SK-N-SH (cell line): ENCODE results near the gene OVAAL. TPM values are rescaled to one million over a fixed set of nuclear protein-coding genes. Genes with fewer than 3 reads are reported as not detected.

Experiments
- CTCF ChIA-PET: fragments of 300-600, 350-600 bp; formaldehyde crosslinking; extraction: SDS; loops from one replicate; lab custom pipeline; 2021; lab: Yijun Ruan, JAX
- POLR2A ChIA-PET: fragments of 350-600 bp; sonication (Branson Sonifier 250); formaldehyde crosslinking; extraction: SDS; loops from one replicate; lab custom pipeline; 2020; ENCODE audit warnings: antibody characterized with exemption, inconsistent platforms; lab: Yijun Ruan, JAX
- DNase-seq: peaks from one replicate; pipeline ENCODE4 v3.0.0; 2012
- H2AFZ ChIP-seq: fragments of 200-600 bp; sonication (generic); 2 replicates; pipeline ENCODE4 v1.8.1; 2016; ENCODE audit warnings: antibody characterized with exemption, mild to moderate bottlenecking, low read depth
- H3F3A ChIP-seq: fragments of 200-600 bp; sonication (generic); replicated peaks from 2 replicates; pipeline ENCODE3; 2016; ENCODE audit warnings: antibody characterized with exemption, mild to moderate bottlenecking; ENCODE audit not compliant: insufficient read depth
- H3K27ac ChIP-seq, 2 experiments: fragments of 200-500 bp in 1 of 2; fragments of 200-600 bp in 1 of 2; sonication (Bioruptor generic) in 1 of 2; sonication (generic), shearing (Covaris generic) in 1 of 2; 2 replicates each; pipeline versions ENCODE4 v1.5.1 to v1.6.1; 2014 to 2016; ENCODE audit warnings: low read depth in 2 of 2, inconsistent platforms in 1 of 2, low read length in 1 of 2, mild to moderate bottlenecking in 1 of 2, mixed read lengths in 1 of 2
- H3K27me3 ChIP-seq: fragments of 200-600 bp; sonication (generic), shearing (Covaris generic); 2 replicates; pipeline ENCODE4 v1.6.1; 2016; ENCODE audit warnings: mixed run types; ENCODE audit not compliant: insufficient read depth
- H3K36me3 ChIP-seq, 2 experiments: fragments of 200-500 bp in 1 of 2; fragments of 200-600 bp in 1 of 2; sonication (Bioruptor generic) in 1 of 2; sonication (generic) in 1 of 2; replicated peaks in 1 of 2; 2 replicates each; pipeline versions ENCODE3 to v1.5.1; 2014 to 2016; ENCODE audit warnings: low read length in 1 of 2, mild to moderate bottlenecking in 1 of 2; ENCODE audit not compliant: insufficient read depth in 2 of 2, control insufficient read depth in 1 of 2
- H3K4me1 ChIP-seq, 2 experiments: fragments of 200-500 bp in 1 of 2; fragments of 200-600 bp in 1 of 2; sonication (Bioruptor generic) in 1 of 2; sonication (generic), shearing (Covaris generic) in 1 of 2; 2 replicates each; pipeline versions ENCODE4 v1.5.1 to v1.6.1; 2014 to 2016; ENCODE audit warnings: low read depth in 1 of 2, low read length in 1 of 2, mixed run types in 1 of 2; ENCODE audit not compliant: insufficient read depth in 2 of 2, control insufficient read depth in 1 of 2
- H3K4me2 ChIP-seq: fragments of 200-600 bp; sonication (generic), shearing (Covaris generic); 2 replicates; pipeline ENCODE4 v1.6.1; 2017; ENCODE audit warnings: mixed run types
- H3K4me3 ChIP-seq, 2 experiments: fragments of 200-500 bp in 1 of 2; fragments of 200-600 bp in 1 of 2; sonication (Bioruptor generic) in 1 of 2; sonication (generic), shearing (Covaris generic) in 1 of 2; 2 replicates each; pipeline versions ENCODE4 v1.5.1 to v1.8.1; 2014 to 2016; ENCODE audit warnings: low read depth in 2 of 2, inconsistent platforms in 1 of 2, low read length in 1 of 2, mild to moderate bottlenecking in 1 of 2, mixed read lengths in 1 of 2, moderate library complexity in 1 of 2
- H3K79me2 ChIP-seq: fragments of 200-600 bp; sonication (generic); 2 replicates; pipeline ENCODE4 v1.8.1; 2017; ENCODE audit warnings: mild to moderate bottlenecking; ENCODE audit not compliant: insufficient read depth
- H3K9ac ChIP-seq: fragments of 200-600 bp; sonication (generic); 2 replicates; pipeline ENCODE4 v1.6.1; 2017; ENCODE audit warnings: mixed run types
- H3K9me2 ChIP-seq: fragments of 200-600 bp; sonication (generic); 2 replicates; pipeline ENCODE4 v1.6.1; 2017; ENCODE audit warnings: mixed run types
- H3K9me3 ChIP-seq: fragments of 200-600 bp; sonication (generic); 2 replicates; pipeline ENCODE4 v1.6.1; 2017; ENCODE audit warnings: mixed run types, mild to moderate bottlenecking, moderate library complexity
- H4K20me1 ChIP-seq: fragments of 200-600 bp; sonication (generic); 2 replicates; pipeline ENCODE4 v1.6.1; 2017; ENCODE audit warnings: mild to moderate bottlenecking, mixed run types; ENCODE audit not compliant: insufficient read depth
- ELF1 ChIP-seq: IDR thresholded peaks from 2 replicates; pipeline ENCODE4 v1.4.0; 2012
- EZH2phosphoT487 ChIP-seq: fragments of 200-600 bp; sonication (generic); IDR thresholded peaks from 2 replicates; pipeline ENCODE4 v1.6.1; 2017; ENCODE audit warnings: low read depth, mixed run types, mild to moderate bottlenecking, antibody characterized with exemption, moderate library complexity, borderline replicate concordance
- FOXJ3 ChIP-seq: sonication (generic); formaldehyde crosslinking; IDR thresholded peaks from 2 replicates; pipeline ENCODE4 v1.5.1; 2020; ENCODE audit warnings: mild to moderate bottlenecking, missing genetic modification reagents
- FOXM1 ChIP-seq: IDR thresholded peaks from 2 replicates; pipeline ENCODE4 v1.4.0; 2012; ENCODE audit warnings: low read depth, mild to moderate bottlenecking
- MEF2A ChIP-seq: IDR thresholded peaks from 2 replicates; pipeline ENCODE4 v1.4.0; 2012; ENCODE audit warnings: low read depth, borderline replicate concordance
- POLR2AphosphoS5 ChIP-seq: IDR thresholded peaks from 2 replicates; pipeline ENCODE4 v1.6.1; 2012; ENCODE audit warnings: low read depth, low read length
- RAD21 ChIP-seq: IDR thresholded peaks from 2 replicates; pipeline ENCODE4 v1.6.1; 2012; ENCODE audit warnings: mild to moderate bottlenecking, low read length
- RXRA ChIP-seq: IDR thresholded peaks from 2 replicates; pipeline ENCODE4 v1.4.0; 2012; ENCODE audit warnings: low read depth, mild to moderate bottlenecking, borderline replicate concordance
- TAF1 ChIP-seq: IDR thresholded peaks from 2 replicates; pipeline ENCODE4 v1.6.1; 2012; ENCODE audit warnings: low read depth, mild to moderate bottlenecking, low read length, moderate library complexity, borderline replicate concordance
- TCF12 ChIP-seq: IDR thresholded peaks from 2 replicates; pipeline ENCODE4 v1.4.0; 2012
- TEAD4 ChIP-seq: IDR thresholded peaks from 2 replicates; pipeline ENCODE4 v1.4.0; 2012; ENCODE audit warnings: mild to moderate bottlenecking, borderline replicate concordance; ENCODE audit not compliant: insufficient read depth
- WGBS: methylation state at CpG from one replicate; pipeline ENCODE4 v1.1.6; 2017; ENCODE audit warnings: low lambda C conversion rate; 5-methylcytosine and 5-hydroxymethylcytosine counted together
- polyA plus RNA-seq, 3 experiments: library from polyadenylated mRNA; depleted of rRNA; stranded (reverse); fragments of >200 nt; gene quantifications; 2 replicates each; pipeline ENCODE4 v1.2.3, GENCODE V29; 2012
- TF ChIP-seq, protein P1 (sequence below): IDR thresholded peaks from 2 replicates; pipeline ENCODE4 v1.6.1; 2012; ENCODE audit warnings: mild to moderate bottlenecking, low read depth, low read length, moderate library complexity
- TF ChIP-seq, protein P2 (sequence below): IDR thresholded peaks from 2 replicates; pipeline ENCODE4 v1.4.0; 2012; ENCODE audit warnings: low read depth, borderline replicate concordance
- TF ChIP-seq, protein P3 (sequence below): IDR thresholded peaks from 2 replicates; pipeline ENCODE4 v1.4.0; 2012; ENCODE audit warnings: low read depth
- TF ChIP-seq, protein P4 (sequence below): fragments of 150-350 bp; IDR thresholded peaks from 2 replicates; pipeline ENCODE4 v1.6.1; 2016; ENCODE audit warnings: mild to moderate bottlenecking, low read depth, low read length
- TF ChIP-seq, protein P5 (sequence below): fragments of 150-350 bp; IDR thresholded peaks from 2 replicates; pipeline ENCODE4 v1.6.1; 2017; ENCODE audit warnings: antibody characterized with exemption, low read length, low read depth, borderline replicate concordance

OVAAL gene
- polyA plus RNA-seq, 1 of the 3 experiments (the other 2 are of a cell fraction), result not detected

DNA sequence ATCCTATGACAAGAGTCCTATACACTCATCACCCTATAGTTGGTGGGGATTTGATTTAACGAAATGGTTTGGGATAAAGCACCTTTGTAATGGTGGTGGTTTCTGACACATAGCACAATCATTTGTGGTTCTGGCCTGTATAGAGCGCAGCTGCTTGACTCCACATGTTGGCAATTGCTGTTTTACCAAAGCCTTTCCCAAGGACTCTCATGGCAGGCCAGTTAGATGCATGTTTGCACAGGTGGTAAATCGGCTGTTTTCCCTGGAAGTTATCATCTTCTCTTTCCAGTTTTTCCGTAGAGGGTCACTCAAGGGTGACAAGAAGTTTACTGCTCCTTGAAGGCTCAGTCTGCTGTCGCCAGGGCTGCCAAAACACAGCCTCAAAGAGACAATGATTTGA lies 56.0 kb downstream of the OVAAL start:
- ChIA-PET POLR2A (no interaction called here), CTCF (no interaction called here)
- no peaks in the 10 kb centered on the region for H3F3A ChIP-seq
- H3K79me2 ChIP-seq, result no peaks in the 10 kb centered on the region
- WGBS, result 55% methylated on average over 5 of the region's 5 CpGs
- H3K9me3 ChIP-seq, result no peaks in the 10 kb centered on the region
- no peak for DNase-seq
- no peak overlapping the region for H3K27ac ChIP-seq
- H3K4me2 ChIP-seq, result no peak overlapping the region
- H3K4me3 ChIP-seq, result no peak overlapping the region
- no peaks in the 10 kb centered on the region for H3K27me3 ChIP-seq
- H3K9me2 ChIP-seq, result no peaks in the 10 kb centered on the region
- H2AFZ ChIP-seq, result peak overlapping the region; percentile 13; the same call in 1 of the 2 replicates
- H3K36me3 ChIP-seq, result no peaks in the 10 kb centered on the region
- H3K9ac ChIP-seq, result no peak overlapping the region
- H3K4me1 ChIP-seq, result no peaks in the 10 kb centered on the region; a peak in 1 of 4 replicates
- TF ChIP-seq TEAD4 (no peak), MEF2A (no peak), ELF1 (no peak), EZH2phosphoT487 (no peak)
- TF ChIP-seq, protein P1, sequence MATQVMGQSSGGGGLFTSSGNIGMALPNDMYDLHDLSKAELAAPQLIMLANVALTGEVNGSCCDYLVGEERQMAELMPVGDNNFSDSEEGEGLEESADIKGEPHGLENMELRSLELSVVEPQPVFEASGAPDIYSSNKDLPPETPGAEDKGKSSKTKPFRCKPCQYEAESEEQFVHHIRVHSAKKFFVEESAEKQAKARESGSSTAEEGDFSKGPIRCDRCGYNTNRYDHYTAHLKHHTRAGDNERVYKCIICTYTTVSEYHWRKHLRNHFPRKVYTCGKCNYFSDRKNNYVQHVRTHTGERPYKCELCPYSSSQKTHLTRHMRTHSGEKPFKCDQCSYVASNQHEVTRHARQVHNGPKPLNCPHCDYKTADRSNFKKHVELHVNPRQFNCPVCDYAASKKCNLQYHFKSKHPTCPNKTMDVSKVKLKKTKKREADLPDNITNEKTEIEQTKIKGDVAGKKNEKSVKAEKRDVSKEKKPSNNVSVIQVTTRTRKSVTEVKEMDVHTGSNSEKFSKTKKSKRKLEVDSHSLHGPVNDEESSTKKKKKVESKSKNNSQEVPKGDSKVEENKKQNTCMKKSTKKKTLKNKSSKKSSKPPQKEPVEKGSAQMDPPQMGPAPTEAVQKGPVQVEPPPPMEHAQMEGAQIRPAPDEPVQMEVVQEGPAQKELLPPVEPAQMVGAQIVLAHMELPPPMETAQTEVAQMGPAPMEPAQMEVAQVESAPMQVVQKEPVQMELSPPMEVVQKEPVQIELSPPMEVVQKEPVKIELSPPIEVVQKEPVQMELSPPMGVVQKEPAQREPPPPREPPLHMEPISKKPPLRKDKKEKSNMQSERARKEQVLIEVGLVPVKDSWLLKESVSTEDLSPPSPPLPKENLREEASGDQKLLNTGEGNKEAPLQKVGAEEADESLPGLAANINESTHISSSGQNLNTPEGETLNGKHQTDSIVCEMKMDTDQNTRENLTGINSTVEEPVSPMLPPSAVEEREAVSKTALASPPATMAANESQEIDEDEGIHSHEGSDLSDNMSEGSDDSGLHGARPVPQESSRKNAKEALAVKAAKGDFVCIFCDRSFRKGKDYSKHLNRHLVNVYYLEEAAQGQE, result no peak
- TF ChIP-seq, protein P2, sequence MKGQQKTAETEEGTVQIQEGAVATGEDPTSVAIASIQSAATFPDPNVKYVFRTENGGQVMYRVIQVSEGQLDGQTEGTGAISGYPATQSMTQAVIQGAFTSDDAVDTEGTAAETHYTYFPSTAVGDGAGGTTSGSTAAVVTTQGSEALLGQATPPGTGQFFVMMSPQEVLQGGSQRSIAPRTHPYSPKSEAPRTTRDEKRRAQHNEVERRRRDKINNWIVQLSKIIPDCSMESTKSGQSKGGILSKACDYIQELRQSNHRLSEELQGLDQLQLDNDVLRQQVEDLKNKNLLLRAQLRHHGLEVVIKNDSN, result no peak
- no peaks in the 10 kb centered on the region for H4K20me1 ChIP-seq

DNA sequence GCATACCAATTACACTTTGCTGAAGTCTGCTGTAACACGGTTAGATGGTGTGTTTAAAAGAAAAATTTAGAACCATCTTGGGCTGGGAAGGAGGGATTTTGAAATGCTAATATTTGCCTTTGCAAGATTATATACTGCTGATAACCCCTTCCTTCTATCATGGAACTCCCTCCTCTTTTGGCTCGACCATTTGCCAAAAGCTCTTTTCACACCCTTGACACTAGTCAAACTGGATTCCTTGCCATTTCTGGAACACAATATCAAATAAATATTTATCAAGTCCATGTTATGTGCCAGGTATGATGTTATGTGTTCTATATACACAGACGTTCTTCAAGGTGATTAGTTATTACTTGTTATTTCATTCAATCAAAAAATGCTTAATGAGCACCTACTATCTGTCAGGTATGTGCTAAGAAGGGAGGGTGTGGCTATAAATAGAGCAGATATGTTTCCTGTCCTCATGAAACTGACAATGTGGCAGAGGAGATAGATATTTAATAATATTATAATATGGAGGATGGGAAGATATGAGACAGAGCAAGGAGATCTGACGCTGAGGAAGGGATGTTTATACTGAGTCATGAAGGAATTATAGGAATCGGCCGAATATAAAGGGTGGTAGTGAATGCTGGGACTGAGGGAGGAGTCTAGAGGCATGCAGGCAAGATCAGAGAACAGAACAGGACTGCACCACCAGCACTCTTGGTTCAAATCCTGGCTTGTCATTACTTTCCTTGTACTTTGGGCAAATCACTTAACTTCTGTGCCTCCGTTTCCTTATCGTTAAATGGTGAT lies 56.9 kb downstream of the OVAAL start:
- DNase-seq, result no peak
- Histone ChIP-seq H3K27ac (no peak overlapping the region), H3K9me3 (no peaks in the 10 kb centered on the region), H3K36me3 (no peaks in the 10 kb centered on the region), H3K27me3 (no peaks in the 10 kb centered on the region), H3K9me2 (no peaks in the 10 kb centered on the region), H2AFZ (no peak overlapping the region), H3K4me2 (no peak overlapping the region), H3K4me3 (no peak overlapping the region), H3K4me1 (no peaks in the 10 kb centered on the region; a peak in 1 of 4 replicates), H3K9ac (no peak overlapping the region), H3K79me2 (no peaks in the 10 kb centered on the region), H3F3A (no peaks in the 10 kb centered on the region), H4K20me1 (no peaks in the 10 kb centered on the region)
- ChIA-PET POLR2A (no interaction called here), CTCF (interaction anchor here (0.7 to 1.2 kb wide), 2 partner anchors 9 to 15 kb away, joined by 3 read pairs; no protein-coding TSS in a partner anchor)
- 78% methylated on average over 8 of the region's 8 CpGs for WGBS
- TF ChIP-seq, protein P3, sequence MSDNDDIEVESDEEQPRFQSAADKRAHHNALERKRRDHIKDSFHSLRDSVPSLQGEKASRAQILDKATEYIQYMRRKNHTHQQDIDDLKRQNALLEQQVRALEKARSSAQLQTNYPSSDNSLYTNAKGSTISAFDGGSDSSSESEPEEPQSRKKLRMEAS, result no peak
- TF ChIP-seq FOXJ3 (CRISPR knock-in tag) (no peak), FOXM1 (no peak), TAF1 (no peak), RXRA (no peak), TCF12 (no peak), POLR2AphosphoS5 (no peak), RAD21 (no peak)
- TF ChIP-seq, protein P4, sequence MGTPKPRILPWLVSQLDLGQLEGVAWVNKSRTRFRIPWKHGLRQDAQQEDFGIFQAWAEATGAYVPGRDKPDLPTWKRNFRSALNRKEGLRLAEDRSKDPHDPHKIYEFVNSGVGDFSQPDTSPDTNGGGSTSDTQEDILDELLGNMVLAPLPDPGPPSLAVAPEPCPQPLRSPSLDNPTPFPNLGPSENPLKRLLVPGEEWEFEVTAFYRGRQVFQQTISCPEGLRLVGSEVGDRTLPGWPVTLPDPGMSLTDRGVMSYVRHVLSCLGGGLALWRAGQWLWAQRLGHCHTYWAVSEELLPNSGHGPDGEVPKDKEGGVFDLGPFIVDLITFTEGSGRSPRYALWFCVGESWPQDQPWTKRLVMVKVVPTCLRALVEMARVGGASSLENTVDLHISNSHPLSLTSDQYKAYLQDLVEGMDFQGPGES, result no peak
- TF ChIP-seq, protein P2, result no peak
- TF ChIP-seq, protein P5, sequence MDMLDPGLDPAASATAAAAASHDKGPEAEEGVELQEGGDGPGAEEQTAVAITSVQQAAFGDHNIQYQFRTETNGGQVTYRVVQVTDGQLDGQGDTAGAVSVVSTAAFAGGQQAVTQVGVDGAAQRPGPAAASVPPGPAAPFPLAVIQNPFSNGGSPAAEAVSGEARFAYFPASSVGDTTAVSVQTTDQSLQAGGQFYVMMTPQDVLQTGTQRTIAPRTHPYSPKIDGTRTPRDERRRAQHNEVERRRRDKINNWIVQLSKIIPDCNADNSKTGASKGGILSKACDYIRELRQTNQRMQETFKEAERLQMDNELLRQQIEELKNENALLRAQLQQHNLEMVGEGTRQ, result no peak
